ENCODE measurements around the gene C1orf174.

C1orf174 gene

DNA sequence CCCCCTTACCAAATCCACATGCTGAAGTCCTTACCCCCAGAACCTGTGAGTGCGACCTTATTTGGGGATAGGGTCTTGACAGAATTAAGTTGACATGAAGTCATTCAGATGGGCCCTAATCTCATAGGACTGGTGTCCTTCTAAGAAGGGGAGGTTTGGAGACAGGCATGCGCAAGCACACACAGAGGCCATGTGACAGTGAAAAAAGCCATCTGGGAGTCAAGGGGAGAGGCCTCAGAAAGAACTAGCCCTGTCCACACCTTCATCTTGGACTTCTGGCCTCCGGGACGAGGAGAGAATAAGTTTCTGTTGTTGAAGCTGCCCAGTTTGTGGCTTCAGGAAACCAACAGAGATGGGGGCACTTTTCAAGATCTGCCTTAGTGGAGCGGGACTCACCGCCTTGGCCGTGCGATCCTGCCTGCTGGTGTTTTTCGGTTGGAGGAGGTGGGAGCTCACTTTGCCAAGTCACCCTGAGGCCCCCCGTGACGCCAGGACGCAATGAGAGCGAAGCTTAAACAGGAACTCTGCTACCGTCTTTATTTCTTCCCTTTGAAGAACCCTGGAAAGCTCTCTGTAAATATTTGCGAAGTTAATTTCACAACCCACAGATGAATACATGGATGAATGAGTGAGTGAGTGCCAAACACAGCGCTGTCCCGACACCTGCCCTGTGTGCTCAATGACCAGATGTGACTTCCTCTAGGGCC, 42.5 kb upstream of the C1orf174 start:
- Histone ChIP-seq H3K27ac (replicated peaks; ENCODE audit: low read length) (no peak overlapping the region), H3K4ac (ENCODE audit: low read length) (no peak overlapping the region), H2AK5ac (ENCODE audit: low read depth, low read length) (peak overlapping the region; percentile 30), H3K4me2 (ENCODE audit: insufficient read depth, low read length, poor library complexity, severe bottlenecking) (no peak overlapping the region), H3K27me3 (ENCODE audit: control insufficient read depth in 3 of 3, insufficient read depth in 3 of 3, low read depth in 1 of 3, low read length in 3 of 3) (peaks cover 0 to 27% (median 0%) of the 10 kb centered on the region in 3 experiments), H3K23ac (ENCODE audit: low read depth, low read length, poor library complexity) (peak overlapping the region; percentile 60), H3K18ac (ENCODE audit: low read length) (peak overlapping the region; percentile 65), H2AFZ (ENCODE audit: low read length) (no peak overlapping the region), H3K36me3 (replicated peaks in 1 of 2; ENCODE audit: control insufficient read depth in 2 of 2, insufficient read depth in 2 of 2, low read length in 2 of 2) (no peaks in the 10 kb centered on the region), H2BK120ac (ENCODE audit: low read depth, low read length) (peak overlapping the region; percentile 50), H3K79me1 (ENCODE audit: low read depth, low read length) (no peaks in the 10 kb centered on the region), H2BK12ac (ENCODE audit: low read length) (no peak overlapping the region), H3K4me3 (ENCODE audit: low read length in 2 of 2) (no peak overlapping the region), H2BK15ac (ENCODE audit: low read length) (no peak overlapping the region), H3K9me3 (replicated peaks in 1 of 2; ENCODE audit: control insufficient read depth in 2 of 2, insufficient read depth in 1 of 2, low read depth in 1 of 2, low read length in 2 of 2) (peaks cover 0 to 4% of the 10 kb centered on the region in 2 donors), H3K9ac (ENCODE audit: low read depth, low read length, poor library complexity) (no peak overlapping the region), H2BK5ac (ENCODE audit: low read length) (no peak overlapping the region), H4K91ac (ENCODE audit: low read depth, low read length, poor library complexity) (no peak overlapping the region), H4K8ac (ENCODE audit: low read depth, low read length) (no peak overlapping the region), H3K4me1 (ENCODE audit: control insufficient read depth in 2 of 2, insufficient read depth in 1 of 2, low read depth in 1 of 2, low read length in 2 of 2) (peaks cover 0 to 10% of the 10 kb centered on the region in 2 donors), H3K14ac (ENCODE audit: low read length) (peak overlapping the region; percentile 57)
- no CpG with 5 or more reads among the region's 17 CpGs for WGBS, 2 donors (ENCODE audit: extremely low coverage in 2 of 2, insufficient read length in 2 of 2, insufficient replicate concordance in 1 of 2)
- no peak for DNase-seq (ENCODE audit: low spot score)

DNA sequence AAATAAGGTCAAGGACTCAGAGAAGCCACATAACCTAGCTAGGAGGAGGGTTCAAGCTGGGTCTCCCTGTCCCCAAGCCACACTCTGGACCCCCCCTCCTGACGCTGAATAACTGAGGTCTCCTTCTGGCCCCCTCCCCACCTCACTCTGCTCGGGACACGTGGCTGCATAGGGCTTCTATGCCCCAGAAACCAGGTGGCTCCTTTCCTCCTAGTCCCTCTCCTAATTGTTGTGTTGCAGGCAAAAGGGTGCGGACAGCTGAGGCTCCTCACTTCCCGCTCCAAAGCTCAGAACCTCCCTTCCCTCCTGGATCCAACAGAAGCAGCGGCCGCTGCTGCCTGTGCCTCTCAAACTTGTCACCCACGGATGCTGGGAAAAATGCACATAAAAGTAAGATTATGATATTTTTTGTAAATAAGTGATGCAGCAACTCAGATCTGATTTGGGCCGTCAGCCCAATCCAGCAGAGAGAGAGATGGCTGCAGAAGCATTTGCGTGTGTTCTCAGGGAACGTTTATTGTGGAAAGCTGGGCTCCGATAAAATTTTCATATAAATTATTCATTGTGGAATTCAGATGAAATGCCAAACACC, 40.8 kb upstream of the C1orf174 start:
- H3K4me2 ChIP-seq (ENCODE audit: insufficient read depth, low read length, poor library complexity, severe bottlenecking) = no peak overlapping the region
- no peak overlapping the region for H2BK12ac ChIP-seq (ENCODE audit: low read length)
- no peak overlapping the region for H3K14ac ChIP-seq (ENCODE audit: low read length)
- H3K27me3 ChIP-seq (ENCODE audit: control insufficient read depth in 3 of 3, insufficient read depth in 3 of 3, low read depth in 1 of 3, low read length in 3 of 3) = peaks cover 0 to 27% (median 0%) of the 10 kb centered on the region in 3 experiments
- DNase-seq (ENCODE audit: low spot score) = no peak
- no peak overlapping the region for H2AK5ac ChIP-seq (ENCODE audit: low read depth, low read length)
- no peak overlapping the region for H4K91ac ChIP-seq (ENCODE audit: low read depth, low read length, poor library complexity)
- H3K27ac ChIP-seq (replicated peaks; ENCODE audit: low read length) = no peak overlapping the region
- no CpG with 5 or more reads among the region's 12 CpGs for WGBS, 2 donors (ENCODE audit: extremely low coverage in 2 of 2, insufficient read length in 2 of 2, insufficient replicate concordance in 1 of 2)
- H3K36me3 ChIP-seq (replicated peaks in 1 of 2; ENCODE audit: control insufficient read depth in 2 of 2, insufficient read depth in 2 of 2, low read length in 2 of 2) = no peaks in the 10 kb centered on the region
- peaks cover 0 to 10% of the 10 kb centered on the region in 2 donors for H3K4me1 ChIP-seq (ENCODE audit: control insufficient read depth in 2 of 2, insufficient read depth in 1 of 2, low read depth in 1 of 2, low read length in 2 of 2)
- no peak overlapping the region for H2BK5ac ChIP-seq (ENCODE audit: low read length)
- H2BK15ac ChIP-seq (ENCODE audit: low read length) = no peak overlapping the region
- H3K4ac ChIP-seq (ENCODE audit: low read length) = no peak overlapping the region
- H2AFZ ChIP-seq (ENCODE audit: low read length) = no peak overlapping the region
- no peak overlapping the region for H3K23ac ChIP-seq (ENCODE audit: low read depth, low read length, poor library complexity)
- H3K4me3 ChIP-seq (ENCODE audit: low read length in 2 of 2) = no peak overlapping the region
- no peak overlapping the region for H3K18ac ChIP-seq (ENCODE audit: low read length)
- H4K8ac ChIP-seq (ENCODE audit: low read depth, low read length) = no peak overlapping the region
- no peak overlapping the region for H2BK120ac ChIP-seq (ENCODE audit: low read depth, low read length)
- peaks cover 0 to 4% of the 10 kb centered on the region in 2 donors for H3K9me3 ChIP-seq (replicated peaks in 1 of 2; ENCODE audit: control insufficient read depth in 2 of 2, insufficient read depth in 1 of 2, low read depth in 1 of 2, low read length in 2 of 2)
- H3K9ac ChIP-seq (ENCODE audit: low read depth, low read length, poor library complexity) = no peak overlapping the region
- H3K79me1 ChIP-seq (ENCODE audit: low read depth, low read length) = no peaks in the 10 kb centered on the region

DNA sequence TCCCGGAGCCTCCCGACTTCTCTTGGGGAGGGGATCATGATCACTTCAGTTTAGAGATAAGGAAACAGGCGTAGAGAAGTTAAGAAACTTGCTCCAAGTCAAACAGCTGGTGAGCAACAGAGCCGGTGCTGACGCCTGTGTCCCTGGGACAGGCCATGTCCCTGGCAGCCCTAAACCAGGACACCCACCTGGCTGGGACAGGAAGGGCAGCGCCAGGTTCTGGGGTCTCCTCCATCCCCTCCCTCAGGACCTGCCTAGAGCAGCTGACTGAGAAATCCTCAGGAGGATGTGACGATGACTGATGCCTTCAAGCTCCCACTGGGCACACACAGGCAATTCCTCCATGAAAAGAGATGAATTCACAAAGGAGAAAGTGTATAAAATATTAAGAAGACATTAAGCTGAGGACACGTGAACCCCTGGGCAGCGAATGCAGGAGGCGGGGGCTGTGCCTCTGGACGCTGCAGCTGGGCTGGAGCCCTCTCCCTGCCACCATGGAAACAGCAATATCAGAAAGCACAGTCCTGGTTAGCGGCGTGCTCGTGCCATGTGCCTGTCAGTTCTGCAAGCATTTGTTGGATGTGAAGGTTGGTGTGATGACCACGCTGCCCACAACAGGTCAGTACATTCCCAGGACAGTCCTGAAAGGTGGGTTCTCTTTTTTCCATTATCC, 40.1 kb upstream of the C1orf174 start:
- H3K9ac ChIP-seq (ENCODE audit: low read depth, low read length, poor library complexity) = no peak overlapping the region
- H3K4ac ChIP-seq (ENCODE audit: low read length) = no peak overlapping the region
- H2BK12ac ChIP-seq (ENCODE audit: low read length) = no peak overlapping the region
- H3K23ac ChIP-seq (ENCODE audit: low read depth, low read length, poor library complexity) = no peak overlapping the region
- H3K4me3 ChIP-seq (ENCODE audit: low read length in 2 of 2) = no peak overlapping the region
- peak overlapping the region; percentile 11 for H3K18ac ChIP-seq (ENCODE audit: low read length)
- no peak overlapping the region for H2BK15ac ChIP-seq (ENCODE audit: low read length)
- no peak overlapping the region for H2BK5ac ChIP-seq (ENCODE audit: low read length)
- H3K36me3 ChIP-seq (replicated peaks in 1 of 2; ENCODE audit: control insufficient read depth in 2 of 2, insufficient read depth in 2 of 2, low read length in 2 of 2) = no peaks in the 10 kb centered on the region
- no peak overlapping the region for H2AFZ ChIP-seq (ENCODE audit: low read length)
- peaks cover 0 to 10% of the 10 kb centered on the region in 2 donors for H3K4me1 ChIP-seq (ENCODE audit: control insufficient read depth in 2 of 2, insufficient read depth in 1 of 2, low read depth in 1 of 2, low read length in 2 of 2)
- no peak for DNase-seq (ENCODE audit: low spot score)
- H2AK5ac ChIP-seq (ENCODE audit: low read depth, low read length) = no peak overlapping the region
- H2BK120ac ChIP-seq (ENCODE audit: low read depth, low read length) = no peak overlapping the region
- no peak overlapping the region for H3K27ac ChIP-seq (replicated peaks; ENCODE audit: low read length)
- peaks cover 0 to 7% of the 10 kb centered on the region in 2 donors for H3K9me3 ChIP-seq (replicated peaks in 1 of 2; ENCODE audit: control insufficient read depth in 2 of 2, insufficient read depth in 1 of 2, low read depth in 1 of 2, low read length in 2 of 2)
- H4K91ac ChIP-seq (ENCODE audit: low read depth, low read length, poor library complexity) = no peak overlapping the region
- no CpG with 5 or more reads among the region's 15 CpGs for WGBS, 2 donors (ENCODE audit: extremely low coverage in 2 of 2, insufficient read length in 2 of 2, insufficient replicate concordance in 1 of 2)
- no peak overlapping the region for H3K14ac ChIP-seq (ENCODE audit: low read length)
- H3K27me3 ChIP-seq (ENCODE audit: control insufficient read depth in 3 of 3, insufficient read depth in 3 of 3, low read depth in 1 of 3, low read length in 3 of 3) = peaks cover 0 to 25% (median 0%) of the 10 kb centered on the region in 3 experiments
- H3K4me2 ChIP-seq (ENCODE audit: insufficient read depth, low read length, poor library complexity, severe bottlenecking) = no peak overlapping the region
- H4K8ac ChIP-seq (ENCODE audit: low read depth, low read length) = peak overlapping the region; percentile 77
- H3K79me1 ChIP-seq (ENCODE audit: low read depth, low read length) = no peaks in the 10 kb centered on the region
